Mucosa of descending colon (tissue), 3 donors: ENCODE results near the gene PCAT7. TPM values are rescaled to one million over a fixed set of nuclear protein-coding genes. Genes with fewer than 3 reads are reported as not detected.
"Not testable (repeated sequence)": the region's sequence is repeated elsewhere in the genome, so short reads cannot be mapped to it uniquely, and the experiment has no call there.

Source experiments
- ATAC-seq: fragments of 200-7000 bp; cut with Tn5 transposase; one replicate; pipeline ENCODE4 v1.9.1; 2020; ENCODE audit warnings: mild to moderate bottlenecking, moderate library complexity
- DNase-seq, 3 donors: peaks; one replicate each; pipeline ENCODE4 v3.0.0-alpha.2; 2020
- H3K36me3 ChIP-seq: fragments of 200-600 bp; one replicate; pipeline ENCODE4 v1.8.0; 2021; ENCODE audit warnings: low read depth, mild to moderate bottlenecking
- H3K4me1 ChIP-seq: fragments of 200-600 bp; one replicate; pipeline ENCODE4 v1.8.0; 2021; ENCODE audit warnings: low read depth, mild to moderate bottlenecking
- H3K4me3 ChIP-seq: fragments of 200-600 bp; one replicate; pipeline ENCODE4 v1.8.0; 2021; ENCODE audit warnings: mild to moderate bottlenecking
- H3K9me3 ChIP-seq: fragments of 200-600 bp; one replicate; pipeline ENCODE4 v1.8.0; 2021; ENCODE audit warnings: mild to moderate bottlenecking
- intact Hi-C, 2 donors: fragments of 100-400 bp; cut with DNase I in 1 of 2; cut with micrococcal nuclease in 1 of 2; formaldehyde crosslinking; loops; one replicate each; pipeline versions ENCODE4 v1.11.0 to v1.11.1; 2022; cut with DNase I, micrococcal nuclease
- long read RNA-seq, 2 donors: library from polyadenylated mRNA; unstranded; transcript quantifications; one replicate each; pipeline ENCODE4 v2.0.0, GENCODE V29; 2019 to 2021
- total RNA-seq, 3 donors: library from RNA; stranded (reverse); fragmentation: NEBNext Ultra II Directional in 2 of 3; extraction: Animal tissue kit (Norgen Biotek cat#: 25700) in 2 of 3; gene quantifications; one replicate each; pipeline versions ENCODE4 v1.2.1 to v1.2.4, GENCODE V29; 2021 to 2023
- TF ChIP-seq, protein P1 (sequence below): fragments of 200-600 bp; IDR thresholded peaks from one replicate; pipeline ENCODE4 v1.8.0; 2022; ENCODE audit warnings: antibody characterized with exemption, mild to moderate bottlenecking
- donor health status: DM: no; HTN: no; CAD: no; lungs with moderate emphysema.
- donor health status: DM: no; HTN: no; CAD: no.
- donor health status: DM: no; HTN: yes; CAD: no.

The PCAT7 gene
- total RNA-seq, result 1 to 10 TPM in 2 of 3 donors, under 1 TPM in 1; 0.60 to 2.2 (median 1.2) TPM
- long read RNA-seq, donor 1, result 0 reads
- long read RNA-seq, donor 2, result 0 reads

GRCh38 chr9:94554439-94555331 lies at the start of gene PCAT7:
Gene PCAT7 (plus strand): TSS chr9:94555083.
- H3K9me3 ChIP-seq, result no peaks in the 10 kb centered on the region
- peak; percentile 98 for ATAC-seq
- no peaks in the 10 kb centered on the region for H3K36me3 ChIP-seq
- TF ChIP-seq, protein P1, sequence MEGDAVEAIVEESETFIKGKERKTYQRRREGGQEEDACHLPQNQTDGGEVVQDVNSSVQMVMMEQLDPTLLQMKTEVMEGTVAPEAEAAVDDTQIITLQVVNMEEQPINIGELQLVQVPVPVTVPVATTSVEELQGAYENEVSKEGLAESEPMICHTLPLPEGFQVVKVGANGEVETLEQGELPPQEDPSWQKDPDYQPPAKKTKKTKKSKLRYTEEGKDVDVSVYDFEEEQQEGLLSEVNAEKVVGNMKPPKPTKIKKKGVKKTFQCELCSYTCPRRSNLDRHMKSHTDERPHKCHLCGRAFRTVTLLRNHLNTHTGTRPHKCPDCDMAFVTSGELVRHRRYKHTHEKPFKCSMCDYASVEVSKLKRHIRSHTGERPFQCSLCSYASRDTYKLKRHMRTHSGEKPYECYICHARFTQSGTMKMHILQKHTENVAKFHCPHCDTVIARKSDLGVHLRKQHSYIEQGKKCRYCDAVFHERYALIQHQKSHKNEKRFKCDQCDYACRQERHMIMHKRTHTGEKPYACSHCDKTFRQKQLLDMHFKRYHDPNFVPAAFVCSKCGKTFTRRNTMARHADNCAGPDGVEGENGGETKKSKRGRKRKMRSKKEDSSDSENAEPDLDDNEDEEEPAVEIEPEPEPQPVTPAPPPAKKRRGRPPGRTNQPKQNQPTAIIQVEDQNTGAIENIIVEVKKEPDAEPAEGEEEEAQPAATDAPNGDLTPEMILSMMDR, result peak; percentile 14
- H3K4me1 ChIP-seq, result peaks cover 7% of the 10 kb centered on the region
- intact Hi-C loops, result no loop called here
- H3K4me3 ChIP-seq, result peak within 1 kb of the TSS; percentile 9
- peak; percentile 80 to 87 (median 83) for DNase-seq

DNA sequence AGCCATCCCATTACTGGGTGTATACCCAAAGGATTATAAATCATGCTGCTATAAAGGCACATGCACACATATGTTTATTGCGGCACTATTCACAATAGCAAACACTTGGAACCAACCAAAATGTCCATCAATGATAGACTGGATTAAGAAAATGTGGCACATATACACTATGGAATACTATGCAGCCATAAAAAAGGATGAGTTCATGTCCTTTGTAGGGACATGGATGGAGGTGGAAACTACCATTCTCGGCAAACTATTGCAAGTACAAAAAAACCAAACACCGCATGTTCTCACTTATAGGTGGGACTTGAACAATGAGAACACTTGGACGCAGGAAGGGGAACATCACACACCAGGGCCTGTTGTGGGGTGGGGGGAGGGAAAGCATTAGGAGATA lies 48.5 kb upstream of the PCAT7 start:
- H3K36me3 ChIP-seq, intact Hi-C loops, DNase-seq, ATAC-seq, H3K9me3 ChIP-seq, H3K4me1 ChIP-seq, H3K4me3 ChIP-seq: not testable (repeated sequence)

- intact Hi-C loops, result no loop called here
- TF ChIP-seq, protein P1, result no peak
- no peaks in the 10 kb centered on the region for H3K4me1 ChIP-seq
- no peak overlapping the region for H3K4me3 ChIP-seq
- ATAC-seq (no peak), DNase-seq (no peak)
- H3K9me3 ChIP-seq, result no peaks in the 10 kb centered on the region
- H3K36me3 ChIP-seq, result no peaks in the 10 kb centered on the region
Observed at GRCh38 chr9:94507531-94508258, 47.2 kb upstream of the PCAT7 start.

GRCh38 chr9:94511134-94511954 lies 43.5 kb upstream of the PCAT7 start:
- H3K4me3 ChIP-seq, result no peak overlapping the region
- TF ChIP-seq, protein P1, result no peak
- ATAC-seq, result no peak
- H3K9me3 ChIP-seq, result no peaks in the 10 kb centered on the region
- intact Hi-C loops, result no loop called here
- H3K36me3 ChIP-seq, result no peaks in the 10 kb centered on the region
- no peak for DNase-seq
- no peaks in the 10 kb centered on the region for H3K4me1 ChIP-seq

GRCh38 chr9:94511955-94512265 lies 43.0 kb upstream of the PCAT7 start:
- Histone ChIP-seq H3K9me3 (no peaks in the 10 kb centered on the region), H3K36me3 (no peaks in the 10 kb centered on the region), H3K4me1 (no peaks in the 10 kb centered on the region), H3K4me3 (no peak overlapping the region)
- DNase-seq (no peak), ATAC-seq (no peak)
- intact Hi-C loops, result no loop called here
- TF ChIP-seq, protein P1, result no peak
